Measurements from ENCODE around the gene CDKN2A.

DNA sequence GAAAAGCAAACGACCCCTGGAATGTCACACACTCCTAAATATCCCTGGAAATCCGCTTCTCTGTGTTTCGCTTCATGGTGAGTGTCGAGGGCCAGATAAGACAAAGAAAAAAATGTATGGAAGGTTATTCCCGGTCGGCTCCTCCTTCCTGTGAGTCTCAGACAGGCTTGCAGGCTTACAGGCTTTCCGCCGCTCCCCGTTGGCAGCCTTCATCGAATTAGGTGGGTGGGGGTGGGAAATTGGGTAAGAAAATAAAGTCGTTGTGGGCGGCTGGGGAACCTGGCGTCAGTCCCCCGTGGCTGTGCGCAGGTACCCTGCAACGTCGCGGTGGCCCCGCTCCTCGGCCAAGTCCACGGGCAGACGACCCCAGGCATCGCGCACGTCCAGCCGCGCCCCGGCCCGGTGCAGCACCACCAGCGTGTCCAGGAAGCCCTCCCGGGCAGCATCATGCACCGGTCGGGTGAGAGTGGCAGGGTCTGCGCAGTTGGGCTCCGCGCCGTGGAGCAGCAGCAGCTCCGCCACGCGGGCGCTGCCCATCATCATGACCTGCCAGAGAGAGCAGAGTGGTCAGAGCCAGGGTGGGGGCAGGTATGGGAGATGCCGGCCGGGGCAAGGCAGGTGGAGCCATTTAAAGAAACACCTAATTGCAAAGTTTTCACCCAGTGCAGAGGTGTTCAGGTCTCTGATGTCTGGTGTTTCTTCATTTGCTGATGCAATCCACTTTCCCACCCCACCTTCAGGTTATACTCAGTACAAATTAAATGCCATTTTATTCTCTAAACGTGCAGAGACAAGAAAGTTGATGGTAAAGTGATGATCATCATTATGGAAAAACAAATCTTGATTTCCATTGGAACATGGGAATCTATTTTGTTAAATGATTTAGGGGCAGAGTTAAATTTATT lies 11.8 kb upstream of the CDKN2A start:
- TF ChIP-seq SPI1 (IDR thresholded peaks at IDR 0.05; ENCODE audit: low read depth, low read length) = no peak
- TF ChIP-seq POU2F2 (IDR thresholded peaks at IDR 0.05; ENCODE audit: low read depth, low read length) = no peak
- no peak for TF ChIP-seq POLR2A (IDR thresholded peaks at IDR 0.05; ENCODE audit: low read depth, low read length)
- no peak for TF ChIP-seq TAF1 (IDR thresholded peaks at IDR 0.05; ENCODE audit: low read depth, low read length)

Measured in GM12891 (cell line).